Mucosa of stomach (tissue), 1 donor: Measurements from ENCODE around the gene ZNF688.
A peak's percentile ranks its signal among the peaks of the same experiment; 100 is the strongest.
"Not testable (repeated sequence)": the region's sequence is repeated elsewhere in the genome, so short reads cannot be mapped to it uniquely, and the experiment has no call there.

ENCODE experiments used
- H3K27me3 ChIP-seq: one replicate; pipeline ENCODE4 v1.7.0; 2013; ENCODE audit warnings: mild to moderate bottlenecking, low read length; ENCODE audit not compliant: control insufficient read depth, insufficient read depth
- H3K36me3 ChIP-seq: one replicate; pipeline ENCODE4 v1.7.0; 2013; ENCODE audit warnings: low read length; ENCODE audit not compliant: control insufficient read depth, insufficient read depth
- H3K4me1 ChIP-seq: one replicate; pipeline ENCODE4 v1.7.0; 2013; ENCODE audit warnings: mild to moderate bottlenecking, low read length; ENCODE audit not compliant: control insufficient read depth, insufficient read depth
- H3K4me3 ChIP-seq: one replicate; pipeline ENCODE4 v1.7.0; 2013; ENCODE audit warnings: low read length
- H3K9ac ChIP-seq: one replicate; pipeline ENCODE4 v1.7.0; 2013; ENCODE audit warnings: mild to moderate bottlenecking, low read length, moderate library complexity
- H3K9me3 ChIP-seq: one replicate; pipeline ENCODE4 v1.7.0; 2013; ENCODE audit warnings: mild to moderate bottlenecking, low read length, moderate library complexity; ENCODE audit not compliant: control insufficient read depth
- donor health status: Pancreatic carcinoma.

ZNF688 gene

GRCh38 chr16:30603945-30604315 lies 32.4 kb upstream of the ZNF688 start:
- Histone ChIP-seq H3K4me1 (no peaks in the 10 kb centered on the region), H3K4me3 (no peak overlapping the region), H3K36me3 (no peaks in the 10 kb centered on the region), H3K9me3 (no peaks in the 10 kb centered on the region), H3K9ac (no peak overlapping the region), H3K27me3 (no peaks in the 10 kb centered on the region)

DNA sequence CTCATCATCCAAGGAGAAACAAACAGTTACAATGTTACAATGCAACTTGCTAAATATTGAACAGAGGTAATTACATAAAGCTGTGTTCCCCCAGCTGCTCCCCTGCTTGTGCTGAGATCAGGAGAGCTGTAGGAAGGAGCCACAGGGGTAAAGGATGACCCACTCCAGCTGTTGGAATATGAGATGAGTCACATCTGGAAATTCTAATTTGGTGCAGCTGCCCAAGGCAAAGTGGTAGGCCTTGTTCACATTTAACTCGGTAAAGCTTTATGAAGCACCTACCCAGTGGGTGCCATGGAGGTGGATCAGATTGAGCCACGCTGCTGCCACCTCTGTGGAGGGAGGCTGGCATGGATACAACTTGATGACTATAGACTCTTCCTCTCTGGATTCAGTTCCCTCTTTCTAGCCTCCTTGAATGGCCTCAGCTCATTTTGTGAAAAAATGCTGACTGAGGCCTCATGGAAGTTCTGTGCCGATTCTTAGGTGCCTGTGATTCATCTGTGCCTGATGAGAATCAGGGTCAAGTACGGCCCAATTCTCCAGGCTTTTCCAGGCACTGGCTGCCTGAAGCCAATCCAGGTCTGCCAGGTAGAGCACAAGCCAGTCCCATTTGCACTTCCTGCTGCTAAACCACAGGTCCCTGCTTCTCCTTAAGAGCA lies 31.2 kb upstream of the ZNF688 start:
- Histone ChIP-seq H3K36me3 (no peaks in the 10 kb centered on the region), H3K4me1 (no peaks in the 10 kb centered on the region), H3K9ac (no peak overlapping the region), H3K27me3 (no peaks in the 10 kb centered on the region), H3K4me3 (no peak overlapping the region), H3K9me3 (no peaks in the 10 kb centered on the region)

- H3K9ac ChIP-seq, result no peak overlapping the region
- H3K36me3 ChIP-seq, result no peaks in the 10 kb centered on the region
- H3K27me3 ChIP-seq, result no peaks in the 10 kb centered on the region
- H3K4me3 ChIP-seq, result no peak overlapping the region
- H3K4me1 ChIP-seq, result no peaks in the 10 kb centered on the region
- H3K9me3 ChIP-seq, result no peaks in the 10 kb centered on the region
Measured at GRCh38 chr16:30601966-30602365, 30.5 kb upstream of the ZNF688 start.

DNA sequence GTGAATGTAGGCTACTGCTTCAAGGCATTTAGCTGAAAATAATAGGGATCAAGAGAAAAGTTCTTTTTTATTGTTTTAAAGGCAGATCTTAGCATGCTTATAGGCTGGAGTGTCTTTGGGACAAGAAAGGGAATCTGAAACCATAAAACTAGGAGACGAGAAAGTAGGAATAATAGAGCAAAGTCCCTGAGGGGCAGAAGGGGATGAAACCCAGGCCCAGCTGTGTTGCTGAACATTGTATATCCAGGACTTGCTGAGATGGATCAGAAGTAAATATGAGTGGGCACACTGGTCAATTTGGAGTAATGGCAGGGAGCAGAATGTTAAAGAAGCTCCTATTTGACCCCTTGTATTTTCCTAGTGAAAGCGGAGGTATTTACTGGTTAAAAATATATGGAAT lies 29.4 kb upstream of the ZNF688 start:
- Histone ChIP-seq H3K4me1 (no peaks in the 10 kb centered on the region), H3K4me3 (no peak overlapping the region), H3K9me3 (no peaks in the 10 kb centered on the region), H3K27me3 (no peaks in the 10 kb centered on the region), H3K36me3 (no peaks in the 10 kb centered on the region), H3K9ac (no peak overlapping the region)

- Histone ChIP-seq H3K4me1 (no peaks in the 10 kb centered on the region), H3K27me3 (no peaks in the 10 kb centered on the region), H3K9ac (no peak overlapping the region), H3K36me3 (no peaks in the 10 kb centered on the region), H3K9me3 (no peaks in the 10 kb centered on the region), H3K4me3 (no peak overlapping the region)
Measured at GRCh38 chr16:30600215-30600614, 28.7 kb upstream of the ZNF688 start.

DNA sequence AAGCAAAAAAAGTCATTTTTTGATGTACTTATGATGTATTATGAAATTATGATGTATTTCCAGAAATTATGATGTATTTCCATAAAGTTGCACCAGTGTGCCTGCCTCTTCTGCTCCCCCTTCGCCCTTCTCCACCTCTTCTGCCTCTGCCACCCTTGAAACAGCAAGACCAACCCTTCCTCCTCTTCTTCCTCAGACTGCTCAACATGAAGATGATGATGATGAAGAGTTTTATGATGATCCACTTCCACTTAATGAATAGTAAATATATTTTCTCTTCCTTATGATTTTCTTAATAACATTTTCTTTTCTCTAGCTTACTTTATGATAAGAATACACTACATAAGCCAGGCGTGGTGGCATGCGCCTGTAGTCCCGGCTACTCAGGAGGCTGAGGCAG lies 21.4 kb upstream of the ZNF688 start:
- Histone ChIP-seq H3K4me1 (no peaks in the 10 kb centered on the region), H3K27me3 (no peaks in the 10 kb centered on the region), H3K4me3 (no peak overlapping the region), H3K9ac (no peak overlapping the region), H3K9me3 (no peaks in the 10 kb centered on the region), H3K36me3 (no peaks in the 10 kb centered on the region)

DNA sequence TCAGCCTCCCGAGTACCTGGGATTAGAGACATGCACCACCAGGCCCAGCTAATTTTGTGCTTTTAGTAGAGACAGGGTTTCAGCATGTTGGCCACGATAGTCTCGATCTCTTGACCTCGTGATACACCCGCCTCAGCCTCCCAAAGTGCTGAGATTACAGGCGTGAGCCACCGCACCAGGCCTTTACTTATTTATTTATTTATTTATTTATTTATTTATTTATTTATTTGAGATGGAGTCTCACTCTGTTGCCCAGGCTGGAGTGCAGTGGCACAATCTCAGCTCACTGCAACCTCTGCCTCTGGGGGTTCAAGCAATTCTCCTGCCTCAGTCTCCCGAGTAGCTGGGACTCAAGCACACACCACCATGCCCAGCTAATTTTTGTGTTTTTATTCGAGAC lies 19.4 kb upstream of the ZNF688 start:
- not testable (repeated sequence) for H3K27me3 ChIP-seq, H3K4me1 ChIP-seq, H3K9me3 ChIP-seq, H3K4me3 ChIP-seq, H3K9ac ChIP-seq, H3K36me3 ChIP-seq

DNA sequence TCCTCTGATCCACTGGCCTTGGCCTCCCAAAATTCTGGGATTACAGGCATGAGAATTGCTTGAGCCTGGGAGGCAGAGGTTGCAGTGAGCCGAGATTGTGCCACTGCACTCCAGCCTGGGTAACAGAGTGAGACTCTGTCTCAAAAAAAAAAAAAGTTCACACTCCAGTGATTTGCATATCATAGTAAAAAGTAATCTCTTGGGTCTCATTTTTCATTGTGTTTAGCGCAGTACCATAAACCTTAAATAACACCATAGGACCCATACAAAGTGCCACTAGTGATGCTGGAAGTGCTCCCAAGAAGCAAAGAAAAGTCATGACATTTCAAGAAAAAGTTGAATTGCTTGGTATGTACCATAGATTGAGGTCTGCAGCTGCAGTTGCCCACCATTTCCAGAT lies 18.1 kb upstream of the ZNF688 start:
- H3K9me3 ChIP-seq, H3K27me3 ChIP-seq, H3K4me1 ChIP-seq, H3K4me3 ChIP-seq, H3K36me3 ChIP-seq, H3K9ac ChIP-seq: not testable (repeated sequence)

DNA sequence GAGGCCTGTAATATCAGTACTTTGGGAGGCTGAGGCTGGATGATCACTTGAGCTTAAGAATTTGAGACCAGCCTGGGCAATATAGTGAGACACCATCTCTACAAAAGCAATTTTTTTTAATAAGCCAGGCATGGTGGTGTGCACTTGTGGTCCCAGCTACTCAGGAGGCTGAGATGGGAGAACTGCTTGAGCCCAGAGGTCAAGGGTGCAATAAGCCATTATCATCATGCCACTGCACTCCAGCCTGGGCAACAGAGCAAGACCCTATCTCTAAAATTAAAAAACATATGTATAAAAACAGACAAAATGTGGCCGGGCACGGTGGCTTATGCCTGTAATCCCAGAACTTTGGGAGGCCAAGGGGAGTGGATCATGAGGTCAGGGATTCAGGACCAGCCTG lies 17.1 kb upstream of the ZNF688 start:
- H3K4me1 ChIP-seq, result peaks cover 5% of the 10 kb centered on the region
- H3K4me3 ChIP-seq, result no peak overlapping the region
- H3K27me3 ChIP-seq, result no peaks in the 10 kb centered on the region
- no peak overlapping the region for H3K9ac ChIP-seq
- H3K36me3 ChIP-seq, result no peaks in the 10 kb centered on the region
- no peaks in the 10 kb centered on the region for H3K9me3 ChIP-seq

- Histone ChIP-seq H3K36me3 (no peaks in the 10 kb centered on the region), H3K9ac (peak within 1 kb of the TSS; percentile 94), H3K4me3 (peak within 1 kb of the TSS; percentile 72), H3K27me3 (no peaks in the 10 kb centered on the region), H3K4me1 (peaks cover 14% of the 10 kb centered on the region), H3K9me3 (no peaks in the 10 kb centered on the region)
Measured at GRCh38 chr16:30585400-30586191, 14.1 kb upstream of the ZNF688 start, which contains the start of gene ZNF785. ZNF785 (minus strand) TSS chr16:30585697; CDS start chr16:30585611, 86 bp downstream.

- H3K9ac ChIP-seq, result peak overlapping the region; percentile 94
- peaks cover 14% of the 10 kb centered on the region for H3K4me1 ChIP-seq
- H3K36me3 ChIP-seq, result no peaks in the 10 kb centered on the region
- no peaks in the 10 kb centered on the region for H3K27me3 ChIP-seq
- H3K9me3 ChIP-seq, result no peaks in the 10 kb centered on the region
- H3K4me3 ChIP-seq, result peak overlapping the region; percentile 72
Measured at GRCh38 chr16:30585022-30585399, 13.5 kb upstream of the ZNF688 start.

- H3K4me1 ChIP-seq, result peaks cover 14% of the 10 kb centered on the region
- H3K36me3 ChIP-seq, result no peaks in the 10 kb centered on the region
- H3K9me3 ChIP-seq, result no peaks in the 10 kb centered on the region
- H3K4me3 ChIP-seq, result no peak overlapping the region
- H3K27me3 ChIP-seq, result no peaks in the 10 kb centered on the region
- H3K9ac ChIP-seq, result no peak overlapping the region
Measured at GRCh38 chr16:30582611-30583340, 11.3 kb upstream of the ZNF688 start.
